OCI-LY7 (cell line): ENCODE data around the gene SERPINC1. TPM values are rescaled to one million over a fixed set of nuclear protein-coding genes. Genes with fewer than 3 reads are reported as not detected.
"Not testable (repeated sequence)": the region's sequence is repeated elsewhere in the genome, so short reads cannot be mapped to it uniquely, and the experiment has no call there.

ENCODE experiments used
- BruUV-seq: library from RNA; stranded (reverse); fragments of 400-500 nt; replicated peaks from 2 replicates; lab custom pipeline; 2021; lab: Mats Ljungman, UMichigan
- CTCF ChIA-PET: fragments of 300-600 bp; sonication (Branson Sonifier 250); formaldehyde crosslinking; loops from one replicate; lab custom pipeline; 2022; ENCODE audit warnings: antibody characterized with exemption; ENCODE audit not compliant: unreplicated experiment; lab: Charles Lee
- POLR2A ChIA-PET: fragments of 300-600 bp; sonication (Branson Sonifier 250); formaldehyde crosslinking; loops from one replicate; lab custom pipeline; 2022; ENCODE audit warnings: antibody characterized with exemption; lab: Charles Lee
- DNase-seq: peaks from one replicate; pipeline ENCODE4 v3.0.0-alpha.2; 2015; ENCODE audit warnings: low spot score
- H2AFZ ChIP-seq: fragments of 200-600 bp; sonication (generic), shearing (Covaris generic); 2 replicates; pipeline ENCODE4 v1.6.1; 2014; ENCODE audit warnings: mild to moderate bottlenecking, antibody characterized with exemption, low read length, moderate library complexity
- H3K27ac ChIP-seq: fragments of 200-600 bp; sonication (generic); 2 replicates; pipeline ENCODE4 v1.5.1; 2014; ENCODE audit warnings: mixed run types, low read depth, mild to moderate bottlenecking, moderate library complexity, low read length, inconsistent platforms; ENCODE audit not compliant: poor library complexity, severe bottlenecking
- H3K36me3 ChIP-seq: fragments of 200-600 bp; sonication (generic); 2 replicates; pipeline ENCODE4 v1.6.1; 2014; ENCODE audit warnings: mild to moderate bottlenecking, antibody characterized with exemption, low read length, moderate library complexity, mixed read lengths; ENCODE audit not compliant: insufficient read depth
- H3K4me1 ChIP-seq: fragments of 200-600 bp; sonication (generic); 2 replicates; pipeline ENCODE4 v1.5.1; 2014; ENCODE audit warnings: mild to moderate bottlenecking, low read length; ENCODE audit not compliant: insufficient read depth, poor library complexity, severe bottlenecking
- H3K4me2 ChIP-seq: fragments of 200-600 bp; sonication (generic); 2 replicates; pipeline ENCODE4 v1.6.1; 2014; ENCODE audit warnings: mild to moderate bottlenecking, low read length
- H3K4me3 ChIP-seq: fragments of 200-600 bp; sonication (generic); 2 replicates; pipeline ENCODE4 v1.5.1; 2014; ENCODE audit warnings: mild to moderate bottlenecking, low read depth, low read length; ENCODE audit not compliant: poor library complexity, severe bottlenecking
- H3K79me2 ChIP-seq: fragments of 200-600 bp; sonication (generic); 2 replicates; pipeline ENCODE4 v1.6.1; 2016; ENCODE audit warnings: low read depth, mild to moderate bottlenecking, low read length, moderate library complexity, mixed read lengths; ENCODE audit not compliant: insufficient read depth
- H3K9me2 ChIP-seq: fragments of 200-600 bp; sonication (generic); 2 replicates; pipeline ENCODE4 v1.6.1; 2016; ENCODE audit warnings: mild to moderate bottlenecking, low read length, mixed read lengths; ENCODE audit not compliant: insufficient read depth
- H3K9me3 ChIP-seq: fragments of 200-600 bp; sonication (generic); 2 replicates; pipeline ENCODE4 v1.6.1; 2014; ENCODE audit warnings: mild to moderate bottlenecking, mixed run types, low read length, mixed read lengths
- H4K20me1 ChIP-seq: fragments of 200-600 bp; sonication (generic); 2 replicates; pipeline ENCODE4 v1.6.1; 2014; ENCODE audit warnings: mild to moderate bottlenecking, antibody characterized with exemption, low read length, moderate library complexity, mixed read lengths; ENCODE audit not compliant: insufficient read depth
- CTCF ChIP-seq: fragments of 200-600 bp; sonication (generic); conservative IDR thresholded peaks from 2 replicates; pipeline ENCODE4 v1.5.1; 2014; ENCODE audit warnings: mild to moderate bottlenecking, antibody characterized with exemption, low read length, moderate library complexity, mixed read lengths
- EZH2phosphoT487 ChIP-seq: fragments of 200-600 bp; sonication (generic); IDR thresholded peaks from 2 replicates; pipeline ENCODE4 v1.6.1; 2018; ENCODE audit warnings: low read depth, borderline replicate concordance, mild to moderate bottlenecking, mixed run types, antibody characterized with exemption, low read length, moderate library complexity, mixed read lengths
- intact Hi-C: fragments of 100-400 bp; cut with micrococcal nuclease; formaldehyde crosslinking; loops from one replicate; pipeline ENCODE4 v1.10.0; 2022; ENCODE audit not compliant: unreplicated experiment
- total RNA-seq, 2 experiments: library from RNA; depleted of rRNA in 1 of 2; stranded (reverse); fragments of >200 nt in 1 of 2; shearing (Covaris generic) in 1 of 2; gene quantifications; 2 replicates each; pipeline ENCODE4 v1.2.3, GENCODE V29; 2014 to 2022

SERPINC1 gene
- total RNA-seq, 2 experiments from 2014 or later: not detected

DNA sequence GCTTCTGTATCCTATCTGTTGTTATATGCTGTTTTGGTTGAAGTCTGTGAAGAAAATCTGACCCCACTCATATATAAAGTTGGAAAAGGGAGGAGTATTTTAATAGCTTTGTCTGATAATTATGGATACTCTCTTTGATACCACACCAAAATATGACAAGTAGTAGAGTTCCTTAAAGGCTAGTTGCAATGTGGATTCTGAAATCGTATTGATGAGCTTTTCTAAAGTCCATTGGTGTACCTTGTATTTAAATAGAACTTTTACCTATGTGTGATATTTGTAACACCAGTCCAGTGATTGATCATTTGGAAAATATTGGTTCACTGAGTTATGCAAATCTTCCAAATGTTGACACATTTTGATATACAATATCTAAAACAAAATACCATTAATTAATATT, 57.1 kb downstream of the SERPINC1 start:
- peaks cover 28% of the 10 kb centered on the region for H3K4me1 ChIP-seq
- H3K36me3 ChIP-seq: peaks cover 89% of the 10 kb centered on the region
- H4K20me1 ChIP-seq: peaks cover 22% of the 10 kb centered on the region
- no peak overlapping the region for H3K4me3 ChIP-seq
- TF ChIP-seq CTCF (no peak), EZH2phosphoT487 (no peak)
- ChIA-PET POLR2A (interaction anchor here (0.6 to 1.7 kb wide), 3 partner anchors 8 to 41 kb away, joined by 4 to 5 read pairs (median 4); partner anchors contain the start of gene ZBTB37), CTCF (no interaction called here)
- no peaks in the 10 kb centered on the region for H3K9me3 ChIP-seq
- no peak overlapping the region for H3K27ac ChIP-seq
- intact Hi-C loops: no loop called here
- DNase-seq: no peak
- BruUV-seq: no TSS peak
- H3K4me2 ChIP-seq: no peak overlapping the region
- no peak overlapping the region for H2AFZ ChIP-seq
- H3K9me2 ChIP-seq: no peaks in the 10 kb centered on the region
- H3K79me2 ChIP-seq: peaks cover 17% of the 10 kb centered on the region; the same call in 1 of the 2 replicates

DNA sequence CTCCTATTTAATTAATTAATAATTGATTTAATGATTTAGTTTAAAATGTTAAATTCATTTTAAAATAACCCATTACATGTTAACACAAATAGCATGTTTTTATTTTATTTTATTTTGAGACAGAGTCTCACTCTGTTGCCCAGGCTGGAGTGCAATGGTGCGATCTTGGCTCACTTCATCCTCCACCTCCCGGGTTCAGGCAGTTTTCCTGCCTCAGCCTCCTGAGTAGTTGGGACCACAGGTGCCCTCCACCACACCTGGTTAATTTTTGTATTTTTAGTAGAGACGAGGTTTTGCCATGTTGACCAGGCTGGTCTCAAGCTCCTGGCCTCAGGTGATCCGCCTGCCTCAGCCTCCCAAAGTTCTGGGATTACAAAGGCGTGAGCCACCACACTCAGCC, 57.6 kb downstream of the SERPINC1 start:
- H3K9me2 ChIP-seq, CTCF ChIA-PET, DNase-seq, H3K4me2 ChIP-seq, intact Hi-C loops, H2AFZ ChIP-seq, H3K4me3 ChIP-seq, H3K27ac ChIP-seq, BruUV-seq, H3K9me3 ChIP-seq: not testable (repeated sequence)
- POLR2A ChIA-PET: interaction anchor here (0.6 to 1.7 kb wide), 2 partner anchors 9 to 42 kb away, joined by 4 read pairs; partner anchors contain the start of gene ZBTB37
- peaks cover 89% of the 10 kb centered on the region for H3K36me3 ChIP-seq
- H4K20me1 ChIP-seq: peaks cover 17% of the 10 kb centered on the region
- peaks cover 12% of the 10 kb centered on the region; the same call in 1 of the 2 replicates for H3K79me2 ChIP-seq
- H3K4me1 ChIP-seq: peaks cover 22% of the 10 kb centered on the region

GRCh38 chr1:173857363-173857917, 59.7 kb downstream of the SERPINC1 start:
- TF ChIP-seq EZH2phosphoT487: no peak
- TF ChIP-seq CTCF: no peak
- intact Hi-C loops: no loop called here
- no peak overlapping the region for H3K4me3 ChIP-seq
- CTCF ChIA-PET: no interaction called here
- peaks cover 1% of the 10 kb centered on the region for H3K4me1 ChIP-seq
- H3K36me3 ChIP-seq: peaks cover 88% of the 10 kb centered on the region
- no peaks in the 10 kb centered on the region for H3K9me2 ChIP-seq
- no peaks in the 10 kb centered on the region for H3K9me3 ChIP-seq
- H4K20me1 ChIP-seq: no peaks in the 10 kb centered on the region
- no peak for DNase-seq
- no peak overlapping the region for H3K27ac ChIP-seq
- no peak overlapping the region for H3K4me2 ChIP-seq
- H2AFZ ChIP-seq: no peak overlapping the region
- BruUV-seq: TSS peak; percentile 9
- H3K79me2 ChIP-seq: no peaks in the 10 kb centered on the region
- POLR2A ChIA-PET: interaction anchor here (0.6 to 1.8 kb wide), 3 partner anchors 13 to 1112 kb away, joined by 3 to 6 read pairs (median 3); no protein-coding TSS in a partner anchor
